ENCODE measurements around the gene PCMT1.
"Not testable (repeated sequence)": the region's sequence is repeated elsewhere in the genome, so short reads cannot be mapped to it uniquely, and the experiment has no call there.

The PCMT1 gene

DNA sequence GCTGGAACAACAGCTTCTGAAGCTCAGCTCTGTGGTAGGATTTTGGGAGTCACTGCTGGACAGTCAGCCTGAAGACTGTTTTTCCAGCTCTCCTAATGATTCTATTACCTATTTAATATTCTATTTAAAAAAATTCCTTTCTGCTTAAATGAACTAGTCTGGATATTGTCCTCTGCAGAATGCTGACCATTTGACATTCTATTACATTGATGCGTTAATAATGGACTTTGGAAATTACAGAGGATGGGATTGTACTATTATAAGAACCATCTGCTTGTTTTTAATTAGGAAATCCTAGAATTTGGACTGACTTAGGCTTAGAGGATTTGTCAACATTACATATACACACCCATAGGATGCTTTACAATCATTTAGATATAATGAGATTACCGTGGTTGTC, 94.9 kb downstream of the PCMT1 start:
- TF ChIP-seq, protein P1, sequence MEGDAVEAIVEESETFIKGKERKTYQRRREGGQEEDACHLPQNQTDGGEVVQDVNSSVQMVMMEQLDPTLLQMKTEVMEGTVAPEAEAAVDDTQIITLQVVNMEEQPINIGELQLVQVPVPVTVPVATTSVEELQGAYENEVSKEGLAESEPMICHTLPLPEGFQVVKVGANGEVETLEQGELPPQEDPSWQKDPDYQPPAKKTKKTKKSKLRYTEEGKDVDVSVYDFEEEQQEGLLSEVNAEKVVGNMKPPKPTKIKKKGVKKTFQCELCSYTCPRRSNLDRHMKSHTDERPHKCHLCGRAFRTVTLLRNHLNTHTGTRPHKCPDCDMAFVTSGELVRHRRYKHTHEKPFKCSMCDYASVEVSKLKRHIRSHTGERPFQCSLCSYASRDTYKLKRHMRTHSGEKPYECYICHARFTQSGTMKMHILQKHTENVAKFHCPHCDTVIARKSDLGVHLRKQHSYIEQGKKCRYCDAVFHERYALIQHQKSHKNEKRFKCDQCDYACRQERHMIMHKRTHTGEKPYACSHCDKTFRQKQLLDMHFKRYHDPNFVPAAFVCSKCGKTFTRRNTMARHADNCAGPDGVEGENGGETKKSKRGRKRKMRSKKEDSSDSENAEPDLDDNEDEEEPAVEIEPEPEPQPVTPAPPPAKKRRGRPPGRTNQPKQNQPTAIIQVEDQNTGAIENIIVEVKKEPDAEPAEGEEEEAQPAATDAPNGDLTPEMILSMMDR (IDR thresholded peaks at IDR 0.05; ENCODE audit: insufficient read depth, low read length, missing control alignments): no peak
- no peak overlapping the region for H3K4me3 ChIP-seq (ENCODE audit: low read depth, low read length)
- DNase-seq (ENCODE audit: low read depth, low spot score): no peak
- ChIA-PET POLR2A (no interaction called here), CTCF (interaction anchor here (0.9 to 7.0 kb wide), 4 partner anchors 9 to 172 kb away, joined by 3 to 81 read pairs (median 4); no protein-coding TSS in a partner anchor)

DNA sequence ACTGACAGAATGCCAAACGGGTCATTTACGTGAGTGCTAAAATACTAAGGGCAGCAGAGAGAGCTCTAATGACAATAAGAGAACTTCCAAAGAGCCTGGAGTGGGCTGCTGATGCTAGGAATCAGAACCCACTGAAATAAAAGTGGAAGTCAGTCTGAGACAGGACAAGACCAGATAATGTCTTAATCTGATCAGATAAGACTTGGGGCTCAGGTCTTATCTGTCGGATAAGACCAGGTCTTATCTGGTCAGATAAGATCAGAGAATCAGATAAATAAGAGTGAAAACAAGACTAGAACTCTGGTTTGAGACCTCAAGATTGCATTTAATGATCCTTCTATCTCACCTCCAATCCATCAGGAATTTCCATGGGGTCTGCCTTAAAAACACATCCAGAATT, 96.0 kb downstream of the PCMT1 start:
- ChIA-PET POLR2A (no interaction called here), CTCF (interaction anchor here (0.9 to 7.0 kb wide), 7 partner anchors 9 to 171 kb away, joined by 3 to 81 read pairs (median 5); no protein-coding TSS in a partner anchor)
- no peak overlapping the region for H3K4me3 ChIP-seq (ENCODE audit: low read depth, low read length)
- TF ChIP-seq, protein P1 (IDR thresholded peaks at IDR 0.05; ENCODE audit: insufficient read depth, low read length, missing control alignments): no peak
- no peak for DNase-seq (ENCODE audit: low read depth, low spot score)

DNA sequence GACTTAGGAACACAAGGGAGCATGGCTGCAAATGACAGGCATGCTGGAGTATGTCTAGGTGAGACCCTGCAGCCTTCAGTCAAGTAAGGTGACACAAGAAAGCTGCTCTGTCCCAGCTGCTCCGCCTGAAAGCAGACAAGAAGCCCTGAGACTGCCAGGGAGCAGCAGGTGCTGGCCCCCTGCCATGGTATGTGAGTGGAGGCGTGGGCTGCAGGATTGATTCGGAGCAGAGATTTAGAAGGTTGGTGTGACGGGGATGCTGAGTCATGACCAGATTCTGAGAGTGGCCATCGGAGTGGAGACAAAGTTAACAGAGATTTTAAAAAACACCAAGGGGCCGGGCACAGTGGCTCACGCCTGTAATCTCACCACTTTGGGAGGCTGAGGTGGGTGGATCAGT, 96.8 kb downstream of the PCMT1 start:
- TF ChIP-seq, protein P1 (IDR thresholded peaks at IDR 0.05; ENCODE audit: insufficient read depth, low read length, missing control alignments): no peak
- CTCF ChIA-PET: interaction anchor here (1.0 to 7.0 kb wide), 7 partner anchors 8 to 26 kb away, joined by 3 to 81 read pairs (median 5); no protein-coding TSS in a partner anchor
- H3K4me3 ChIP-seq (ENCODE audit: low read depth, low read length): no peak overlapping the region
- POLR2A ChIA-PET: no interaction called here
- DNase-seq (ENCODE audit: low read depth, low spot score): no peak

DNA sequence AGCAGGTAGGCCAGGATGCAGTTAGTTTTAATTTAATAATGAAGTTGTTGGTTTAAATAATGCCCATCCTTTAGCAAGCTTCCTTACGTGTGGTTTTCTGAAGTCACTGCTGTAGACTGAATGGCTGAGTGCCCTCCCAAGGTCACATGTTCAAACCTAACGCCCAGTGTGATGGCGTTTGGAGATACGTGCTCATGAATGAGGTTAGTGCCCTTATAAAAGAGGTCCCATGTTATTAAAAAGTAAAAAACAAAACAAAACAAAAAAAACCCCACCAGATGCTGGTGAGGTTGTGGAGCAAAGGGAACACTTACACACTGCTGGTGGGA, 98.4 kb downstream of the PCMT1 start:
- CTCF ChIA-PET: interaction anchor here (0.9 to 7.0 kb wide), 5 partner anchors 10 to 48 kb away, joined by 3 to 81 read pairs (median 5); no protein-coding TSS in a partner anchor
- POLR2A ChIA-PET: interaction anchor here (1.3 kb wide), 1 partner anchor 16 kb away, joined by 4 read pairs; no protein-coding TSS in a partner anchor
- DNase-seq (ENCODE audit: low read depth, low spot score): no peak
- H3K4me3 ChIP-seq (ENCODE audit: low read depth, low read length): no peak overlapping the region
- TF ChIP-seq, protein P1 (IDR thresholded peaks at IDR 0.05; ENCODE audit: insufficient read depth, low read length, missing control alignments): no peak

DNA sequence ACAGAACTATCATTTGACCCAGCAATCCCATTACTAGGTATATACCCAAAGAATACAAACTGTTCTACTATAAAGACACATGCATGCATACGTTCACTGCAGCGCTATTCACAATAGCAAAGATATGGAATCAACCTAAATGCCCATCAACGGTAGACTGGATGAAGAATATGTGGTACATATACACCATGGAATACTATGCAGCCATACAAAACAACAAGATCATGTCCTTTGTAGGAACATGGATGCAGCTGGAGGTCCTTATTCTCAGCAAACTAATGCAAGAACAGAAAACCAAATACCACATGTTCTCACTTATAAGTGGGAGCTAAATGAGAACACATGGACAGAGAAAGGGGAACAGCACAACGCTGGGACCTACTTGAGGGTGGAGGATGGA, 98.8 kb downstream of the PCMT1 start:
- POLR2A ChIA-PET: interaction anchor here (1.3 kb wide), 1 partner anchor 15 kb away, joined by 4 read pairs; no protein-coding TSS in a partner anchor

DNA sequence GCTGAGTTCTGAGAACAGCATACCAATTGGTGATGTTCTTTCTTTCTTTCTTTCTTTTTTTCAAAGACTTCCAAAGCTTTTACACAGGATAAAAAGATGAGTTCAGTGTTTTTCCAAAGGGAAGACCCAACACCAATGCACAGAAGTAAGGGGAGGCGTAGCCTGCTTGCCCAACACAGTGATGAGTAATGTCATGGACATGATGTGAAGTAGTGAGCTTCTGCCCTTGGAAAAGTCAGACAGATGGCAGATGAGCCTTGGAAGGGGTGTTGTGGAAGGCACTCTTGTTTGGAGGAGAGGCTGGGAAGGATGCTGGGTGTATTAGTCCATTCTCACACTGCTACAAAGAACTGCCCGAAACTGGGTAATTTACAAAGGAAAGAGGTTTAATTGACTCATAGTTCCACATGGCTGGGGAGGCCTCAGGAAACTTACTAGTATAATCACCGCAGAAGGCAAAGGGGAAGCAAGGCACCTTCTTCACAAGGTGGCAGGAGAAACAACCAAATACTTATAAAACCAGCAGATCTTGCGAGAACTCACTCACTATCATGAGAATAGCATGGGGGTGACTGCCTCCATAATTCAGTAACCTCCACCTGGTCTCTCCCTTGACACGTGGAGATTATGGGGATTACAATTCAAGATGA, 102.0 kb downstream of the PCMT1 start:
- H3K4me3 ChIP-seq (ENCODE audit: low read depth, low read length): no peak overlapping the region
- no peak for DNase-seq (ENCODE audit: low read depth, low spot score)
- TF ChIP-seq, protein P1 (IDR thresholded peaks at IDR 0.05; ENCODE audit: insufficient read depth, low read length, missing control alignments): no peak
- CTCF ChIA-PET: interaction anchor here (1.2 to 3.2 kb wide), 4 partner anchors 10 to 16 kb away, joined by 7 to 10 read pairs (median 8); no protein-coding TSS in a partner anchor
- POLR2A ChIA-PET: interaction anchor here (1.3 kb wide), 1 partner anchor 12 kb away, joined by 5 read pairs; no protein-coding TSS in a partner anchor

More for the DNA sequence above, 98.8 kb downstream of the PCMT1 start:
- DNase-seq (ENCODE audit: low read depth, low spot score); H3K4me3 ChIP-seq (ENCODE audit: low read depth, low read length): not testable (repeated sequence)
- CTCF ChIA-PET: interaction anchor here (1.4 to 7.0 kb wide), 3 partner anchors 13 to 17 kb away, joined by 5 to 81 read pairs (median 9); no protein-coding TSS in a partner anchor

Data from AG04449 (cell line).